SJSA1 (cell line): ENCODE measurements around the gene ANKS6. TPM values are rescaled to one million over a fixed set of nuclear protein-coding genes. Genes with fewer than 3 reads are reported as not detected.
A peak's percentile ranks its signal among the peaks of the same experiment; 100 is the strongest.

Source experiments
- DNase-seq, 2 experiments: peaks; one replicate each; pipeline ENCODE4 v3.0.0-alpha.2; 2015 to 2020; ENCODE audit warnings: low spot score in 2 of 2, low read depth in 1 of 2
- H3K27ac ChIP-seq: fragments of 250-450 bp; sonication (Bioruptor Pico); 2 replicates; pipeline ENCODE4 v1.5.1; 2020; ENCODE audit warnings: mild to moderate bottlenecking, moderate library complexity
- H3K27me3 ChIP-seq: fragments of 250-450 bp; sonication (Bioruptor Pico); replicated peaks from 2 replicates; pipeline ENCODE4 v1.5.1; 2020; ENCODE audit warnings: mild to moderate bottlenecking, moderate library complexity
- H3K36me3 ChIP-seq: fragments of 250-450 bp; sonication (Bioruptor Pico); 2 replicates; pipeline ENCODE4 v1.5.1; 2020; ENCODE audit warnings: mild to moderate bottlenecking
- H3K4me1 ChIP-seq: fragments of 250-450 bp; sonication (Bioruptor Pico); replicated peaks from 2 replicates; pipeline ENCODE4 v1.6.1; 2021; ENCODE audit warnings: mild to moderate bottlenecking
- H3K4me3 ChIP-seq: fragments of 250-450 bp; sonication (Bioruptor Pico); 2 replicates; pipeline ENCODE4 v1.5.1; 2020; ENCODE audit warnings: mild to moderate bottlenecking
- H3K9me3 ChIP-seq: fragments of 250-450 bp; sonication (Bioruptor Pico); replicated peaks from 2 replicates; pipeline ENCODE4 v1.5.1; 2020; ENCODE audit warnings: mild to moderate bottlenecking
- total RNA-seq: library from RNA; depleted of rRNA; stranded (reverse); fragments of >200 nt; shearing (Covaris generic); gene quantifications from 2 replicates; pipeline ENCODE4 v1.2.3, GENCODE V29; 2014

Gene ANKS6
- total RNA-seq, 1 experiment from 2014 or later = 9.6 TPM

- Histone ChIP-seq H3K36me3 (no peaks in the 10 kb centered on the region), H3K4me1 (peaks cover 7% of the 10 kb centered on the region), H3K27ac (no peak overlapping the region), H3K27me3 (peaks cover 38% of the 10 kb centered on the region), H3K9me3 (no peaks in the 10 kb centered on the region), H3K4me3 (no peak overlapping the region)
- DNase-seq = no peak
These were observed 83.4 kb downstream of the ANKS6 start for GRCh38 chr9:98712987-98713386.

GRCh38 chr9:98709968-98710965 lies 86.1 kb downstream of the ANKS6 start:
- Histone ChIP-seq H3K4me3 (no peak overlapping the region), H3K27me3 (peaks cover 60% of the 10 kb centered on the region), H3K27ac (no peak overlapping the region), H3K9me3 (no peaks in the 10 kb centered on the region), H3K36me3 (no peaks in the 10 kb centered on the region), H3K4me1 (peaks cover 14% of the 10 kb centered on the region)
- DNase-seq = peak in 1 of 2 experiments; percentile 16

DNA sequence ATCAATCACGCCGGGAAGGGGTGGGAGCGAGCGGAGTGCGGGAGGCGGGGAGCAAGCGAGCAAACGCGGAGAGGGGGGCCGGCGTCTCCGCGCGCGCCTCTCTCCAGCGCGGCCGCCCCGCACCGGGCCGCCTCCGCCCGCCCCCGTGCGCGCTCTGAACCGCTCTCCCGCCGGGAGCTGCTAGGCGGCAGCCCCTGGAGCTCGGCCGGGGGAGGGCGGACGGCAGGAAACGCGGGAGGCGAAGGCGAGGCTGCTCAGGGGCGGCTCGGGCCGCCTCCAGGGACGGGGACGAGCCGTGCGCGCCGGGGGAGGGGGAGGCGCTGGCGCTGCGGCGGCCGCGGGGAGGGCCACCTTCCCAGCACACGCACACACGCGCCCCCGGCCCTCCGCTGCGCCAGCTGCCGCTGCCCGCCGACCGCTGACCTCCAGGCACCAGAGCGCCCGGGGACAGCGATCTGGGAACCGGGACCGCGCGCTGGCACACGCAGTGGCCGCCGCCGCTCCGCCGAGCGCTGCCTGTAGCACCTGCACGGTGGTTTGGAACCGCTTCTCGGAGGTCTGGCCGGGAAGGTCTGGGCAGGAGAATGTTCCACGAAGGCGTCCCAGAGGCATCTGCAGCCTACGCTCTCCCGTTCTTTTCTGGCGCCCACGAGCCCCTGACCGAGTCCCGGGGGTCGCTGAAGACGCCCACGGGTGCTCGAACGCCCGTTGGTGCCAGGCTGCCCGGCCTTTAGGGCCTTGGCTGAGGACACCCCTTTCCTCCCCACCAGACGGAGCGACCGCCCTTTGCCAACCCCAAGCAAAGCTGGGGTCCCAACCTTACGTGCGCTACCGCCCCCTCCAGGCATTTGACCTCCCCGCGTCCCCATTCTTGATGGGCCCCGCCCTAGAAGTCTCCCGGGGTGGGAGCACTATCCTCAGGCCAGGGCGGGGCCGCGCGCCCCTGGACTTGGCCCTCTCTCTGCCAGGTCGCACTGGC lies 87.1 kb downstream of the ANKS6 start, which contains the start of gene GABBR2:
GABBR2 (minus strand) TSS at position 3 of the 979 bp plus-strand sequence. CDS start 198 bp downstream, outside the sequence.
- no peak for DNase-seq
- H3K4me3 ChIP-seq = peak within 1 kb of the TSS; percentile 13

DNA sequence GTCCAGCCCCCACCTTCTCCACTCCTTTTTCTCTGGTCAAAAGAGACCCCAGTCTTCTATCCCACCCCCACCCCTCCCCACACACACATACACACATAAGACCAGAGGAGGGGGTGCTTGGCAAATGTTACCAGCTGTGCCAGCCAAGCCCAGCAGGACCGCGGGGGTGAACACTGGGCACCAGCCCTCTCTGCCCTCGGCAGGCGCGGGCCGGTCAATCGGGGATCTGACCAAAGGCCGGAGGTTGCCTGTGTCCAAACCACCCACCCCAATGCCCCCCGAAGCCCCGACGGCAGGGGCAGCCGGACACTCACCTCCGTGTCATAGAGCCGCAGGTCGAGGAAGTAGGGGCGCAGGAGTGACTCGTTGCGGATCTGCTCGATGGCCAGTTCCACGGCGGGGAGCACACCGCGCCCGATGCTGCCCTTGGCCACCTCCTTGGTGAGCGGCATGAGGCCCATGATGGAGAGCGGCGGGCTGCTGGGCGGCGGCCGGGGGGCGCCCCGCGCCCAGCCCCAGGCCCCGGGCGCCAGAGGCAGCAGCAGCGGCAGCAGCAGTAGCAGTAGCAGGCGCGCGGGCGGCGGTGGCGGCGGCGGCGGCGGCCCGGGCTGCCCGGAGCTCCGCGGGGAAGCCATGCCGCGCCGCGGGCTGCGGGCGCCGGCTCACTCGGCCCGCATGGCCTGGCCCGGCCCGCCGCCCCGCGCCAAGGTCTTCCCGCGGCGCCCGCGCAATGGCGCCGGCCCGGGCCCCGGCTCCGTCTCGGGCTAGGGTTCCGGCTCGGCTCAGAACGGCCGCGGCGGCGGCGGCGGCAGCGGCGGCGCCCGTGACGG lies 88.0 kb downstream of the ANKS6 start:
- Histone ChIP-seq H3K27me3 (peaks cover 60% of the 10 kb centered on the region), H3K9me3 (no peaks in the 10 kb centered on the region), H3K4me1 (peaks cover 14% of the 10 kb centered on the region), H3K4me3 (peak overlapping the region; percentile 13), H3K36me3 (no peaks in the 10 kb centered on the region), H3K27ac (no peak overlapping the region)
- DNase-seq = no peak

More for the DNA sequence above, 87.1 kb downstream of the ANKS6 start, which contains the start of gene GABBR2:
- Histone ChIP-seq H3K36me3 (no peaks in the 10 kb centered on the region), H3K27ac (no peak within 1 kb of the TSS), H3K27me3 (peaks cover 58% of the 10 kb centered on the region), H3K9me3 (no peaks in the 10 kb centered on the region), H3K4me1 (peaks cover 14% of the 10 kb centered on the region)

DNA sequence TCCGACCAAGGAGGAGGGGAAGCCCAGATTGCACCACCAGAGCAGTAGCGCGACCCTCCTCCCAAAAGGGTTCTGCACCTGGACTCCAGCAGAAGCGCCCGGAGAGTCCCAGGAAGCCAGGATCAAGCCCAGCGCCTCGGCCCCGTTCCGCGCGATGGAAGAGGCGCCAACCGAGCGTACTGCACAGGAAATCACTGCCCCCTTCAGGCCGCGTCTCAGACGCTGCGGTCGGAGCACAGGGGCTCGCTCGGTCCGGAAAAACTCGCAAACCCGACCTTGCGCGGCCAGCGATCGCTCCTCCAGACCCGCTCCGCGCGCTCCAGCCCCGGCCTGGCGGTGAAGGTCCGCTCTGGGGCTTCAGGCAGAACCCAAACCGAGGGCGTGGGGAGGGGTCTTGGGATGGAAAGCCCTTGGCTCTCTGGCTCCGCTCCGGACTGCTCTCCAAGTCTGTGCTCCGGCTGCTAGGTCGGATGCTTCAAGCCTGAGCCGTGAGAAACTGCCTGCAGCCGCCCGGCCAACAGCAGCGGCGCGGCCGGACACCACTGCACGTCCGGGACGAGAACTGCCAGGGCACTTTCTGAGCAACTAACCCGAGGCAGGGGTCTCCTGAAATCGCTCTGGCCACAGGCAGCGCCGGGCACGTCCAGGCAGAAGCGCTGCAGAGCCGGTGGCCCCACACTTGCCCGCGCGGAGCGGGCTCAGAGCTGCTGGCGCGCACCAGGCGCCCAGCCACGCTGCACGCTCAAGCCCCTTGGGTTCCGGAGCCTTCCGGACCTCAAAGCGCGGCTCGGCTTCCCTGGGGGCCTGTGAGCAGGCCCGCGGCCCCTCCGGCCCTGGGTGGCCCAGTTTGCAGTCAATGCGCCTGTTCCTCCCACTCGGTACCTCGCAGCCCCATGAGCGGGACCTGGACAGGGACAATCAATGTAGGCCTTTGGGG lies 88.9 kb downstream of the ANKS6 start:
- H3K27me3 ChIP-seq = peaks cover 56% of the 10 kb centered on the region
- H3K4me1 ChIP-seq = peaks cover 14% of the 10 kb centered on the region
- DNase-seq = peak; percentile 56 to 60
- H3K9me3 ChIP-seq = no peaks in the 10 kb centered on the region
- no peak overlapping the region for H3K27ac ChIP-seq
- H3K4me3 ChIP-seq = no peak overlapping the region
- no peaks in the 10 kb centered on the region for H3K36me3 ChIP-seq

DNA sequence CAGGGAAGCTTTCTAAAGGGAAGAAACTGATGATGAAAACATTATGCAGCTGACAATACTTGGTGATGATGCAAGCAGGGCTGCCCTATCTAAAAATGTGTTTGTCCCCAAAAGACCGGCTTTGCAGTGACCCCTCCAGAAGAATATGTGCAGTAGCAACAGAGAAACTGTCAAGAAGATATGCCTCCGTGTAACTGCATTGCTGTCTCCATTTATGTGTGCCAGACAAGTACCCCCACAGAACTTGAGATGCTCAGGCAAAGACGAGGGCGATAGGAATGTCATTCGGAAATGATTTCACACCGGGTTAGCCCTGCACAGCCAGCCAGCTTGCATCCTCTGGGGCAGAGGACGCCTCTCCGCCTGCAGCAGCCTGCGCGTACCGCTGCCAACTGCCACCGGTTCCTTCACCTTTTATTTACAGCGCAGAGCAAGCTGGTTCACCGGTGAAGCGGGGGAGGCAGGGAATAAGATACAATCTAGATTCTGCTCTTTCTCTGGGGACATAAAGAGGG lies 89.6 kb downstream of the ANKS6 start:
- Histone ChIP-seq H3K4me3 (no peak overlapping the region), H3K27me3 (peaks cover 56% of the 10 kb centered on the region), H3K36me3 (no peaks in the 10 kb centered on the region), H3K27ac (no peak overlapping the region), H3K9me3 (no peaks in the 10 kb centered on the region), H3K4me1 (peaks cover 14% of the 10 kb centered on the region)
- DNase-seq = no peak

- peaks cover 33% of the 10 kb centered on the region for H3K27me3 ChIP-seq
- H3K4me1 ChIP-seq = peaks cover 7% of the 10 kb centered on the region
- H3K9me3 ChIP-seq = no peaks in the 10 kb centered on the region
- no peak overlapping the region for H3K4me3 ChIP-seq
- H3K36me3 ChIP-seq = no peaks in the 10 kb centered on the region
- H3K27ac ChIP-seq = no peak overlapping the region
- DNase-seq = no peak
These were observed 93.4 kb downstream of the ANKS6 start for GRCh38 chr9:98702835-98703380.

GRCh38 chr9:98702340-98702739 lies 94.0 kb downstream of the ANKS6 start:
- Histone ChIP-seq H3K36me3 (no peaks in the 10 kb centered on the region), H3K27ac (no peak overlapping the region), H3K4me3 (no peak overlapping the region), H3K9me3 (no peaks in the 10 kb centered on the region), H3K27me3 (peaks cover 31% of the 10 kb centered on the region), H3K4me1 (peaks cover 2% of the 10 kb centered on the region)
- DNase-seq = no peak

DNA sequence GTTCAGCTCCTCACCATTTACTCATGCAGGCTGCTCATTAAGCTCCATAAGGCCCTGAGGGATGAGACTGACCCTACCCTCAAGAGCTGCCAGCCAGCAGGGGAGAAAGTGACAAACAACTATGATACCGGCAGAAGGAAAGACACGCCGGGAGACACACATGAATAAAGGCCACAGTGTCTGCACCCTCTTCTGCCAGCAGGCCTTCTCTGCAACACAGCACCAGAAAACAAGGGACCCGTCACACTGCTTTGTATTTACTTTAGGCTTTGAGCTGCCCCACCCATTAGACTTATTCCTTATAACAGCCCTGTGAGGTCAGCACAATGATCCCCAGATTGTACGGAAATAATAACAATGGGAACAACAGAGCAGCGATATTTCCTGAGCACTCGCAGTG lies 94.8 kb downstream of the ANKS6 start:
- Histone ChIP-seq H3K36me3 (no peaks in the 10 kb centered on the region), H3K27ac (no peak overlapping the region), H3K27me3 (peaks cover 24% of the 10 kb centered on the region)

DNA sequence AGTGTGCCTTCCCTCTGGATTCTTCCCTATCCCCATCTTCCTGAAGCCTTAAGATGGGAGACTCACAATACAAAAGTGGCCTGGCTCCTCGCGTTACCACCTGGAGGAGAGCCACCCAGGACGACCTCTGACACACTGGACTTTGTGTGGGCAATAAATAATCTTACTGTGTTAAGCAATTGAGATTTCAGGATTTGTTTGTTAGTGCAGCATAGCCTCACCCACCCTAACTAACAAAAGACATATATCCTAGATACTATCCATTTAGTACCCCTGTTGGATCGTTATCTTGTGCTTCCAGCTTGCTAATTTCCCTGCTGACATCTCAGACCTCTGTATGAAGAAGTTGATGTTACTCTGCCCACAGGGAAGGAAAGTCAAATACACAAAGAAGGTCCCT lies 95.6 kb downstream of the ANKS6 start:
- Histone ChIP-seq H3K4me3 (no peak overlapping the region), H3K27ac (no peak overlapping the region), H3K27me3 (peaks cover 21% of the 10 kb centered on the region), H3K36me3 (no peaks in the 10 kb centered on the region), H3K4me1 (no peaks in the 10 kb centered on the region), H3K9me3 (no peaks in the 10 kb centered on the region)
- no peak for DNase-seq

More for the DNA sequence above, 94.8 kb downstream of the ANKS6 start:
- no peaks in the 10 kb centered on the region for H3K9me3 ChIP-seq
- no peak overlapping the region for H3K4me3 ChIP-seq
- H3K4me1 ChIP-seq = no peaks in the 10 kb centered on the region
- DNase-seq = no peak

DNA sequence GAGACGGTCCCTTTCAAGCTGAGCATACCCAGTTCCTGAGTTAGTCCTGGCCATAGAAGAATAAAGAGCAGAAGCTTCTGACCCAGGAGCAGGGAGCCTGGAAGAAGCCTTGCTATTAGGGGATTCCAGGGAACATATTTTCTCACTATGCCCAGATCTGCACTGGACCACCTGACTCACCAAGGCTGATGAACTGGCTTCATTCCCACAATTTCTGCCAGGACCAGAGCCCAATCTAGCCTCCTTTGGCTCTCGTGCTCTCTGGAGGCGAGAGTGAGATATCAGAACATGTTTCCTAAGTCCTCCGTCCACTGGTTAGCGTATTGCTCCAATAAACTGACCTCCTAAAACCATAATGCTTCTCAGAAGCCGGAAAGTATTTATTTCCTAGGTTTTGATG lies 97.5 kb downstream of the ANKS6 start:
- no peak for DNase-seq
- Histone ChIP-seq H3K36me3 (no peaks in the 10 kb centered on the region), H3K27ac (no peak overlapping the region), H3K9me3 (no peaks in the 10 kb centered on the region), H3K27me3 (peaks cover 10% of the 10 kb centered on the region; the same call in 1 of the 2 replicates), H3K4me3 (no peak overlapping the region), H3K4me1 (no peaks in the 10 kb centered on the region)

DNA sequence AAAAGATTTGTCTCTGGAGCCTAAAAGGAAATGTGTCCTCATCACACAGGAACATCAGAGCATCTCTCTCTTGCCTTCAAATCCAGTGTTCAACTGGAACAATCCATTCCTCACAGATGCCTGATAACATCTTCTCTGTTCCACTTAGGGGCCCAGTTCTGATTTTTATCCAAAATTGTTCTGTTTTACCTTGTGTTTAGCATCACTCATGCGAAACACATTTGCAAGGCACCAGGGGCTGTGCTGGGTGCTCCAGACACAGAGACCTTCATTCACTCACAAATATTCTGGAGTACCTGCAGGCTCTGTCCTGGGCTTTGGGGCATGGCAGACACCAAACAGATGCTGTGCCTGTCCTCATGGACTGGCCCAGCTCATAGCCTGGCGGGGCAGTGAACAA lies 101.4 kb downstream of the ANKS6 start:
- no peaks in the 10 kb centered on the region for H3K9me3 ChIP-seq
- no peak overlapping the region for H3K27ac ChIP-seq
- no peak for DNase-seq
- peaks cover 10% of the 10 kb centered on the region; the same call in 1 of the 2 replicates for H3K27me3 ChIP-seq
- no peaks in the 10 kb centered on the region for H3K4me1 ChIP-seq
- no peaks in the 10 kb centered on the region for H3K36me3 ChIP-seq
- H3K4me3 ChIP-seq = no peak overlapping the region
